Trophoblast cell (in vitro differentiated cells and primary cell): ENCODE measurements around the gene RNPS1.

Source experiments
- DNase-seq, 2 donors: peaks; one replicate each; pipeline ENCODE4 v3.0.0-alpha.2; 2016
- H2AFZ ChIP-seq: 2 replicates; pipeline ENCODE4 v1.6.1; 2013; ENCODE audit warnings: low read length, moderate library complexity, mild to moderate bottlenecking; ENCODE audit not compliant: insufficient read depth, poor library complexity
- H2AK5ac ChIP-seq: 2 replicates; pipeline ENCODE4 v1.6.1; 2013; ENCODE audit warnings: mild to moderate bottlenecking, low read length
- H2BK120ac ChIP-seq: 2 replicates; pipeline ENCODE4 v1.6.1; 2013; ENCODE audit warnings: low read length, mild to moderate bottlenecking, moderate library complexity; ENCODE audit not compliant: insufficient read depth, poor library complexity
- H2BK12ac ChIP-seq: 2 replicates; pipeline ENCODE4 v1.6.1; 2013; ENCODE audit warnings: mild to moderate bottlenecking, low read length, moderate library complexity
- H2BK5ac ChIP-seq: 2 replicates; pipeline ENCODE4 v1.6.1; 2013; ENCODE audit warnings: low read length, low read depth, moderate library complexity, mild to moderate bottlenecking; ENCODE audit not compliant: poor library complexity
- H3K14ac ChIP-seq: 2 replicates; pipeline ENCODE4 v1.6.1; 2013; ENCODE audit warnings: mild to moderate bottlenecking, low read length
- H3K18ac ChIP-seq: 2 replicates; pipeline ENCODE4 v1.6.1; 2013; ENCODE audit warnings: mild to moderate bottlenecking, low read length
- H3K23ac ChIP-seq: 2 replicates; pipeline ENCODE4 v1.6.1; 2013; ENCODE audit warnings: low read length
- H3K27ac ChIP-seq: 2 replicates; pipeline ENCODE4 v1.5.1; 2013; ENCODE audit warnings: low read depth, mild to moderate bottlenecking, inconsistent platforms, low read length, moderate library complexity
- H3K27me3 ChIP-seq: 2 replicates; pipeline ENCODE4 v1.6.1; 2013; ENCODE audit warnings: inconsistent platforms, mild to moderate bottlenecking, low read length, moderate library complexity; ENCODE audit not compliant: insufficient read depth
- H3K36me3 ChIP-seq, 2 experiments: 1 replicate in 1 of 2; 2 replicates in 1 of 2; pipeline ENCODE4 v1.6.1; 2013; ENCODE audit warnings: low read length in 2 of 2, mild to moderate bottlenecking in 2 of 2, moderate library complexity in 1 of 2; ENCODE audit not compliant: insufficient read depth in 2 of 2, control insufficient read depth in 1 of 2
- H3K4ac ChIP-seq: 2 replicates; pipeline ENCODE4 v1.6.1; 2013; ENCODE audit warnings: low read depth, mild to moderate bottlenecking, low read length, moderate library complexity
- H3K4me1 ChIP-seq, 2 experiments: 1 replicate in 1 of 2; 2 replicates in 1 of 2; pipeline ENCODE4 v1.6.1; 2013; ENCODE audit warnings: low read length in 2 of 2, mild to moderate bottlenecking in 2 of 2, moderate library complexity in 1 of 2; ENCODE audit not compliant: insufficient read depth in 2 of 2, control insufficient read depth in 1 of 2
- H3K4me2 ChIP-seq: 2 replicates; pipeline ENCODE4 v1.6.1; 2013; ENCODE audit warnings: inconsistent platforms, mild to moderate bottlenecking, low read length, moderate library complexity
- H3K4me3 ChIP-seq: 2 replicates; pipeline ENCODE4 v1.5.1; 2013; ENCODE audit warnings: mild to moderate bottlenecking, low read depth, low read length, inconsistent platforms
- H3K79me1 ChIP-seq: one replicate; pipeline ENCODE4 v1.6.1; 2013; ENCODE audit warnings: low read length
- H3K79me2 ChIP-seq: 2 replicates; pipeline ENCODE4 v1.6.1; 2013; ENCODE audit warnings: low read length, mild to moderate bottlenecking; ENCODE audit not compliant: control insufficient read depth, insufficient read depth, poor library complexity
- H3K9ac ChIP-seq: 2 replicates; pipeline ENCODE4 v1.6.1; 2013; ENCODE audit warnings: mild to moderate bottlenecking, low read length
- H3K9me3 ChIP-seq: 2 replicates; pipeline ENCODE4 v1.6.1; 2013; ENCODE audit warnings: low read depth, mild to moderate bottlenecking, control low read depth, inconsistent platforms, low read length; ENCODE audit not compliant: insufficient read depth
- H4K12ac ChIP-seq: 2 replicates; pipeline ENCODE4 v1.6.1; 2013; ENCODE audit warnings: low read depth, mild to moderate bottlenecking, low read length, moderate library complexity
- H4K8ac ChIP-seq: 2 replicates; pipeline ENCODE4 v1.6.1; 2013; ENCODE audit warnings: low read depth, mild to moderate bottlenecking, low read length, moderate library complexity
- H4K91ac ChIP-seq: one replicate; pipeline ENCODE4 v1.6.1; 2013; ENCODE audit warnings: low read depth, mild to moderate bottlenecking, low read length, moderate library complexity
- WGBS: extraction: QIAGEN DNeasy Blood & Tissue Kit; methylation state at CpG from one replicate; pipeline ENCODE4 v1.1.7; 2013; ENCODE audit warnings: missing lambda C conversion rate; ENCODE audit not compliant: insufficient read length, insufficient coverage; ENCODE audit errors: extremely low coverage; 5-methylcytosine and 5-hydroxymethylcytosine counted together

The RNPS1 gene

GRCh38 chr16:2244926-2245795 is 22.8 kb downstream of the RNPS1 start:
- Histone ChIP-seq H3K4ac (no peak overlapping the region), H4K12ac (no peak overlapping the region), H3K9ac (no peak overlapping the region), H2AFZ (no peak overlapping the region), H2BK120ac (no peak overlapping the region), H3K23ac (no peak overlapping the region), H3K18ac (no peak overlapping the region), H3K4me2 (no peak overlapping the region), H3K4me3 (no peak overlapping the region), H2BK5ac (no peak overlapping the region), H3K36me3 (peaks cover 50 to 51% of the 10 kb centered on the region in 2 experiments), H2AK5ac (no peak overlapping the region), H2BK12ac (no peak overlapping the region), H3K79me1 (no peaks in the 10 kb centered on the region), H3K9me3 (no peaks in the 10 kb centered on the region), H3K4me1 (peaks cover under 1% of the 10 kb centered on the region in 2 experiments), H3K27me3 (no peaks in the 10 kb centered on the region), H3K14ac (no peak overlapping the region), H4K91ac (no peak overlapping the region), H4K8ac (no peak overlapping the region), H3K27ac (no peak overlapping the region), H3K79me2 (peaks cover under 1% of the 10 kb centered on the region)
- no CpG with 5 or more reads among the region's 30 CpGs for whole genome bisulfite sequencing
- DNase-seq, result no peak

GRCh38 chr16:2244301-2244700 is 23.6 kb downstream of the RNPS1 start:
- Histone ChIP-seq H4K91ac (no peak overlapping the region), H2AFZ (no peak overlapping the region), H3K79me2 (no peaks in the 10 kb centered on the region), H3K27ac (no peak overlapping the region), H4K8ac (no peak overlapping the region), H3K4me3 (no peak overlapping the region), H4K12ac (no peak overlapping the region), H3K79me1 (no peaks in the 10 kb centered on the region), H3K4me2 (no peak overlapping the region), H2BK120ac (no peak overlapping the region), H3K23ac (no peak overlapping the region), H3K27me3 (no peaks in the 10 kb centered on the region), H2AK5ac (no peak overlapping the region), H3K4me1 (no peaks in the 10 kb centered on the region), H3K18ac (no peak overlapping the region), H3K14ac (no peak overlapping the region), H3K4ac (no peak overlapping the region), H3K36me3 (peaks cover 56 to 57% of the 10 kb centered on the region in 2 experiments), H2BK12ac (no peak overlapping the region), H3K9me3 (no peaks in the 10 kb centered on the region), H3K9ac (no peak overlapping the region), H2BK5ac (no peak overlapping the region)
- DNase-seq, result no peak
- WGBS, result no CpG with 5 or more reads among the region's 17 CpGs

DNA sequence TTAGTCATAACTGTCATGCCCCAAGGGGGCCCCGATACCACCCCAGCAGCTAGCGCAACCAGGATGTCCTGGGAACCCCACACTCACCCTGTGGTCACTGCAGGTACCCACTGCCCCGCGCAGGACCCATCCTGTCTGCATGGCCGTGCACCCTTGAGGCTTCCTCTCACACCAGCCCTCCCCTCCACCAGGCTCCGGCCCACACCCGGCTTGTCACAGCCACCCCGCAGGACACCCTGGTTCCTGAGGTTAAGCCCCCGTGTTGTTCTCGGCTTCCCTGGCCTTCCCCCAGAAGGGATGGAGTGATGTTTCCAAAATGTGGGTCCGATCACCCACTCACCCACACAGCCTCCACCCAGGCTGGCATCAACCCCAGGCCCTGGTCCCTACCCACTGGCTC is 24.1 kb downstream of the RNPS1 start:
- Histone ChIP-seq H3K18ac (no peak overlapping the region), H3K36me3 (peaks cover 56 to 57% of the 10 kb centered on the region in 2 experiments), H3K4me2 (no peak overlapping the region), H3K79me1 (no peaks in the 10 kb centered on the region), H4K12ac (no peak overlapping the region), H3K4me1 (no peaks in the 10 kb centered on the region), H3K23ac (no peak overlapping the region), H3K9me3 (no peaks in the 10 kb centered on the region), H4K91ac (no peak overlapping the region), H2BK5ac (no peak overlapping the region), H4K8ac (no peak overlapping the region), H3K27ac (no peak overlapping the region), H2BK12ac (no peak overlapping the region), H3K4me3 (no peak overlapping the region), H2BK120ac (no peak overlapping the region), H3K14ac (no peak overlapping the region), H3K27me3 (no peaks in the 10 kb centered on the region), H2AK5ac (no peak overlapping the region), H2AFZ (no peak overlapping the region), H3K79me2 (no peaks in the 10 kb centered on the region), H3K4ac (no peak overlapping the region), H3K9ac (no peak overlapping the region)
- WGBS, result no CpG with 5 or more reads among the region's 11 CpGs
- no peak for DNase-seq

DNA sequence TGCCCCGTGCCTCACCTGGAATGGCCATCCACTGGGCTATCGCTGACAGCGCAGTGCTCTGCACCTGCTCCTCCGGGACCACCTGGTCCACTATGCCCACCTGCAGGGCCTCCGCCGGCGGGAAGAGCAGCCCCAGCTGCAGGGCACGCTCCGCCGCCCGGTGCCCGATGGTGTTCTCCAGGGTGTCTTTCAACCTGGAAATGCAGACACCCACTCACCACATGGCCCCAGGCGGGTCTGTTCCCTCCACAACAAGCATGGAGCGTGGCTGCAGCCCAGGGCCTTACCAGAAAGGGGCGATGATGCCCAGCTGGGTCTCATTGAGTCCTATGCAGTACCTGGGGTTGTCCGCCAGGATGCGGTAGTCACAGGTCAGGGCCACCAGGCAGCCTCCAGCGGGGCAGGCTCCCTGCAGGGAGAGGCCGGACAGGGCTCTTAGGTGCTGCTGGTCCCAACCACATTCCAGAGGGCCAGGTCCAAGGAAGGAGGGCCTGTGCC is 24.8 kb downstream of the RNPS1 start:
- Histone ChIP-seq H2BK12ac (no peak overlapping the region), H3K9ac (no peak overlapping the region), H2AFZ (no peak overlapping the region), H3K4ac (no peak overlapping the region), H3K23ac (no peak overlapping the region), H4K91ac (no peak overlapping the region), H3K27ac (no peak overlapping the region), H3K4me3 (no peak overlapping the region), H3K18ac (no peak overlapping the region), H3K27me3 (peaks cover 4% of the 10 kb centered on the region), H3K79me1 (no peaks in the 10 kb centered on the region), H2BK120ac (no peak overlapping the region), H2BK5ac (no peak overlapping the region), H4K8ac (no peak overlapping the region), H3K4me1 (no peaks in the 10 kb centered on the region), H3K14ac (no peak overlapping the region), H3K4me2 (no peak overlapping the region), H3K79me2 (no peaks in the 10 kb centered on the region), H4K12ac (no peak overlapping the region), H3K36me3 (peaks cover 56 to 57% of the 10 kb centered on the region in 2 experiments), H2AK5ac (no peak overlapping the region), H3K9me3 (no peaks in the 10 kb centered on the region)
- WGBS, result no CpG with 5 or more reads among the region's 19 CpGs
- DNase-seq, result no peak
